NCI-H226 (cell line): ENCODE results near the gene RNF213.
"Not testable (repeated sequence)": the region's sequence is repeated elsewhere in the genome, so short reads cannot be mapped to it uniquely, and the experiment has no call there.

ENCODE experiments used
- DNase-seq: peaks from one replicate; pipeline ENCODE4 v3.0.0-alpha.2; 2015

RNF213 gene

DNA sequence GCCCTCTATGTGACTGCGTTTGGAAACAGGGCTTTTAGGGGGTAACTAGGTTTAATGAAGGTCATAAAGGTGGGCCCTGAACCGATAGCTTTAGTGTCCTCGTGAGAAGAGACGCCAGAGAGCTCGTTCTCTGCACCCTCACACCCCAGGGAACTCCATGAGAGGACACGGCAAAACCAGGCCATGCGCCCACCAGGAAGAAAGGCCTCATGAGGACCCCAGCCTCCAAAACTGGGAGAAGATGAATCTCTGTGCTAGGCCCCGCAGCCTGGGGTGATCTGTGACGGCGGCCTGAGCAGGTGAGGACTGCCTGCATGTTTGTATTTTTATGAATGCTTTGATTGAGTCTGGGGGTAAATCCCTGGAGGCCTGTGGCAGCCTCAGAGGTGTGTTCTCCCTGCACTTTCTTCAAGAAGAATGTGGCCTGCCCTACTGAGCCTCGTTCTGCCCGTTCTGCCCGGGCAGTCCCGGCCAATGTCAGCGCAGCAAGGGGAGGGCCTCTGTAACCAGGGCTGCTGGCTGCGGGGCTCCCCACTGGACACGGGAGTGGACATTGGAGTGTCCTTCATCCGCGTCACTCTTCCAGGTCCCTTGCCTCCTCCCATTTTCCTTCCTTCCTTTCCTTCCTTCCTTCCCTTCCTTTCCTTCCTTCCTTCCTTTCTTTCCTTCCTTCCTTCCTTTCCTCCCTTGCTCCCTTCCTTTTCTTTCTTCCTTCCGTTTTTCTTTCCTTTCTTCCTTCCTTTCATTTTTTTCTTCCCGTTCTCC, 6.8 kb upstream of the RNF213 start:
- DNase-seq: no peak

DNA sequence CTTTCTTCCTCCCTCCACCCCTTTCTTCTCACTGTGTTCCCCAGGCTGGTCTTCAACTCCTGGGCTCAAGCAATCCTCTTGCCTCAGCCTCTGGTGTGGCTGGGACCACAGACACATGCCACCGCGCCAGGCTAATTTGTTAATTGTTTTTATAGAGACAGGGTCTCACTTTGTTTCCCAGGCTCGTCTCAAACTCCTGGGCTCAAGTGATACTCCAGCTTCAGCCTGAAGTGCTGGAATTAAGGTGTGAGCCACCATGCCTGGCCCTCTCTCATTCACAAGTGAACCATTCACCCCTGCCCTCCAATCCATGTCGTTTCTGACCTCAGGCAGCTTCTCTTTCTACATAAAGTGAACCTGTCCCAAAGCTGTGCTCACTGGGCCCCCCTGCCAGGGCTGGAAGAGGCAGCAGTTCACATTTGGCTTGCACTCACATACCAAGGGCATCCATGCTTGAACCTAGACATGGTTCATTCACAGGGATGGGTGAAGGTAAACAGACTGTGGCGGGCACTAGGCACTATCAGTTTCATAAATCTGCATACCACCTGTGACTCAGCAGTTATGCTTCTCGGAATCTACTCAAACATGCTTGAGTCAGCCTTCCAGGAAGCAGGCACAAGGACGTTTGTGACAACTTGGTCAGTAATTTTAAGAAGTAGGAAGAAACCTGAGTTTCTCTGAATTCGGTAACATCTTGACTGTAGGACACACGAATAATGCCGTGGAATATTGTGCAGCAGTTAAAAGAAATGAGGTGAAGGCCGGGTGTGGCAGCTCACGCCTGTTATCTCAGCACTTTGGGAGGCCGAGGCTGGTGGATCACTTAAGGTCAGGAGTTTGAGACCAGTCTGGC, 6.0 kb upstream of the RNF213 start:
- peak; percentile 63 for DNase-seq

DNA sequence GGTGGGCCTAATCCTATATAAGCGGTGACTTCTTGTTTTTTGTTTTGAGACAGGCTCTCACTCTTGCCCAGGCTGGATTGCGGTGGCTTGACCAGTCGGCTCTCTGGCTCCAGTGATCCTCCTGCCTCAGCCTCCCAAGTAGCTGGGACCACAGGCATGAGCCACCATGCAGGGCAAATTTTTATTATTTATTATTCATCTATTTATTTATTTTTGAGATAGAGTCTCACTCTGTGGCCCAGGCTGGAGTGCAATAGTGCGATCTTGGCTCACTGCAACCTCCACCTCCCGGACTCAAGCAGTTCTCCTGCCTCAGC, 4.7 kb upstream of the RNF213 start:
- no peak for DNase-seq

DNA sequence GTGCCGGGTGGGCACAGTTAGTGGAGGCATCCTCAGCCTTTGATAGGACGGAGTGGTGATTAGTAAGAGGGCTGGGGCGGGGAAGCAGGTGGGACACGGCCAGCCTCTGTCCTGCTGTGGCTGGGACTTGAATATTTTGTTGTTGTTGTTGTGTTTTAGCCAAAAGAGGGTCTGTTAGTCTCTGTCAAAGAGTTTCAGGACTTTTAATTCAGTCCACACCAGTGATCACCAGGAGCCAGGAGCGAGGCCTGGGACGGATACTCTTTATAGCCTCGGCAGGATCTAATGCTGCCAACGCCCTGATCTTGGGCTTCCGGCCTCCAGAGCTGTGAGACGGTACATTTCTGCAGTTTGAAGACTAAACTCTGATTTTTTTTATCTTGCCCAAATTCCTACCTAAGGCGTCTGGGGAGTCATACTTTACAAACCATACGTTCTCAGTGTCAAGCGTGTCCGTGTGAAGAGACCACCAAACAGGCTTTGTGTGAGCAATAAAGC, 2.9 kb upstream of the RNF213 start:
- no peak for DNase-seq

DNA sequence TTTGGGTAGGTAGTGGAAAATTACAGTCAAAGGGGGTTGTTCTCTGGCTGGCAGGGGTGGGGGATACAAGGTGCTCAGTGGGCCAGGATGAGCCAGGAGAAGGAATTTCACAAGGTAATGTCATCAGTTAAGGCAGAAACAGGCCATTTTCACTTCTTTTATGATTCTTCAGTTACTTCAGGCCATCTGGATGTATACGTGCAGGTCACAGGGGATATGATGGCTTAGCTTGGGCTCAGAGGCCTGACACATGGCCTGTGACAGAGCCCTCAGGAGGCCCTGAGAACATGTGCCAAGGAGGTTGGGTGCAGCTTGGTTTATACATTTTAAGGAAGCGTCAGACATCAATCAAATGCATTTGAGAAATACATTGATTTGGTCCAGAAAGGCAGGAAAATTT, 2.4 kb upstream of the RNF213 start:
- DNase-seq: not testable (repeated sequence)

DNA sequence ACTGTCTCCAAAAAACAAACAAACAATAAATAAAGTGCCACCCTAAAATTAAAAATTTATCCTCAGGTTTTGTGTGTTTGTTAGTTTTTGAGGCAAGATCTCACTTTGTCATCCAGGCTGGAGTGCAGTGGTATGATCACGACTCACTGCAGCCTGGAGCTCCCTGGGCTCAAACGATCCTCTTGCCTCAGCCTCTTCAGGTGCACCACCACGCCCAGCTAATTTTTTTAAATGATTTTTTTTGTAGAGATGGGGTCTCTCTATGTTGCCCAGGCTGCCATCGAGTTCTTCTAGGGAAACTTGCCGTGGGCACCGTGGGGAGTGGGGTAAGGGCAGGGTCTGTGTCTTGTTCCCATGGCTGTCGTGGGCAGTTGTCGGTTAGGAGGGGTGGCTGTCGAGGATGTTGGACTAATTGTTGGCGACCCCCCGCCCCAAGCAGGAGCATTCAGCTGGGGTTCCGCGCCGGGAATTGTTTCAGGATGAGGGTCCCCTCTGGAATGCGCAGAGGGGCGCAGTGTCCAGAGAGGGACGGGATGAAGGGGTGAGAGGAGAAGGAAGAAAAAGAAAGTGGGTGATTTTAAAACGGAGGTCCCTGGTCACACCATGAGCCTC, 1.1 kb upstream of the RNF213 start:
- no peak for DNase-seq

DNA sequence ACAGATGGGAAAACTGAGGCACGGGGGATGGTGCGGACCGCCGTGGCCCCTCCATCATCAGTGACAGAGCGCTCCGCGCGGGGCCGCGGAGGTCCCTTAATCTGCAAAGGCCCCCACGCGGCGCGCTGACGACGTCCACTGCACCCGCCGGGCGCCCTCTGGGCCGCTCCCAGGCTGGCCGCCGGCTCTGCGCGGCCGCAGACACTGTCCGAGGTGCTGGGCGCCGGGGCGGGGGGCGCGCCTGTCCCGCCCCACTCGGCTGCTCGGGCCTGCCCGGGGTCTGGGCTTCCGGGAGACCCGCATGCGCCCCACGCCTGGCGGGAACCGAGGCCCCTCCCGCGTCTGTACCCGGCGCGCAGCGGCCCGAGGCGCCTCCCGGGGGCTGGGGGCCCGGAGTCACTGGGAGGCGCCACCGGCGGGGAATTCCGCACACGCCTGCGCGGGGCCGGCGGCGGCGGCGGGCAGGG, 550 bp upstream of the RNF213 start:
- peak; percentile 74 for DNase-seq

DNA sequence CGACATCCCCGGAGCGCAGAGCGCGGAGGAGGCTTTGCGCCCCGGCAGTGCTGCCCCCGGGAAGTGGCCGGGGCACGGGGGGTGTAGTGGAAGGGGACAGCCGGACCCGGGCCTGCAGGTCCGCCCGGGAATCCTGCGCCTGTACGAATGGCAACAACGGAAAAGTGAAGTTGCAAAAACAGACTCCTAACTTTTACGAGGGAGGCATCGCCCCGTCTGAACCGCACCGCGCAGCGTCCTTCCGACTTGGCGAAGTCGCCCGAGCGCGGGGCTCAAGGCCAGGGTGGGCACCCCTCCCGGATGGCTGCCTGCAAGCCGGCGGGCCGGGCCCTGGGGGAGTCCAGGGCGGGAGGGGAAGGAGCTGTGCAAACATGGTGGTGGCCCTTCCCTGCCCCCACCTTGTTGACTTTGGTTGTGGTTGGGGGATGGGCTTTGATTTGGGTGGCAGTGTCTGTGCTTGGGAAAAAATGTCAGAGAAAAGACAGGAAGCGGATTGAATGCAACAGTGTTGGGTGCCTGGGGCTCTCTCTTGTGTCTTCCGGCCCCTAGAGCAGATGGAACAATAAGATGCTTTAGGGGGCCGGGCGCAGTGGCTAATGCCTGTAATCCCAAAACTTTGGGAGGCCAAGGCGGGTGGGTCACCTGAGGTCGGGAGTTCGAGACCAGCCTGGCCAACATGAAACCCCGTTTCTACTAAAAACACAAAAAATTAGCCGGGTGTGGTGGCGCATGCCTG, 675 bp downstream of the RNF213 start:
- DNase-seq: peak; percentile 6

DNA sequence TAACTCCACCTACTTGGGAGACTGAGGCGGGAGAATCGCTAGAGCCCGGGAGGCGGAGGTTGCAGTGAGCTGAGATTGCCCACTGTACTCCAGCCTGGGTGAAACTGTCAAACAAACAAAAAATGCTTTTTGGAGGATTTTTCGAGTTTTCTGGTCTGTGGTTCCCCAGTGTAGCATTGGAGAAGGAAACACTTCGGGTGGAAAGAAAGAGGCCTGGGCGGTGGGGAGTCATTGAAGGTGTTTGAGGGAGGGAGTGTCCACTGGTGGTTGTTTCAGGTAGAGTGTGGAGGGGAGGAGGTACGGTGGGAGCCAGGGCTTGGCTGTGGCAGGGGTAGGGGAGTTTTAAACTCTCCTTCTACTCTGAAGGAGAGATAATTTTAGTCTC, 1.2 kb downstream of the RNF213 start:
- DNase-seq: no peak

DNA sequence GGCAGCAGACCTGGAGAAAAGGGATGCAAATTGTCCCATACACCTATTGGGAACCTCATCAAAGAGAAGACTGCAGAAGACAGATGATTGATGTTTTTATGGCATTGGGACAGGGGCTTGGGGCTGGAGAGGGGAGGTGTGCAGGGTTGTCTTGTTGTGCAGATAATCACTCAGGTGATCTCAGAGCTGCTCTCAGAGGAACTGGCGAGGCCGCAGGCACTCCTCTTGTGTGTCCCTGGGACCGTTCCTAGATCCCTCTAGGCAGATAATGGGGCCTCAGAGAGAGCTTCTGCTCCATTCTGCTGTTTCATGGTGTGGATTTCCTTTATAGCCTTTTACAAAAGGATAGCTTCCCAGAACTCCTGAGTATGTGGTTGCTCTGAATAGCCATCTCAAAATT, 1.6 kb downstream of the RNF213 start:
- DNase-seq: no peak

DNA sequence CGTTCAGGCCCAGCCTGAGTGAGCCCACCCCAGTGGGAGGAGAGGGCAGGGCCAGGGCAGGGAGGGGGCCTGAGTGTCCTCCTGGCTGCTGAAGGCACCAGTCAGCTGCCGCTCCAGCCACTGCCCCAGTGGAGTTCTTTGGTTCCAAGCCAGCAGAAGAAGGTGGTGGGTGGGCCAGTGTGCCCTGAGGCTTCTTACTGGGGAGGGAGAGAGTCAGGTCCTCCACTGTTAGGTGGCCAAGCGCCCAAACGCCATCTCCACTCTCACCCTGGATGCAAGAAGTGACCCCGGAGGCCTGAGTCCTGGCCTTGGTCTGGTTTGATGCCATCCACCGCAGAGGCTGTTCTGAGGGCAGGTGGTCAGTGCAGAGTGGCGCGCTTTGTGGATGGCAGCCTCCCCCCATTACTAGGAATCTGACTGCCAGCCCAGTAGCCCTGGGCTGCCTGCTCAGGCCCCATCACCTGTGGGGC, 2.2 kb downstream of the RNF213 start:
- DNase-seq: no peak

DNA sequence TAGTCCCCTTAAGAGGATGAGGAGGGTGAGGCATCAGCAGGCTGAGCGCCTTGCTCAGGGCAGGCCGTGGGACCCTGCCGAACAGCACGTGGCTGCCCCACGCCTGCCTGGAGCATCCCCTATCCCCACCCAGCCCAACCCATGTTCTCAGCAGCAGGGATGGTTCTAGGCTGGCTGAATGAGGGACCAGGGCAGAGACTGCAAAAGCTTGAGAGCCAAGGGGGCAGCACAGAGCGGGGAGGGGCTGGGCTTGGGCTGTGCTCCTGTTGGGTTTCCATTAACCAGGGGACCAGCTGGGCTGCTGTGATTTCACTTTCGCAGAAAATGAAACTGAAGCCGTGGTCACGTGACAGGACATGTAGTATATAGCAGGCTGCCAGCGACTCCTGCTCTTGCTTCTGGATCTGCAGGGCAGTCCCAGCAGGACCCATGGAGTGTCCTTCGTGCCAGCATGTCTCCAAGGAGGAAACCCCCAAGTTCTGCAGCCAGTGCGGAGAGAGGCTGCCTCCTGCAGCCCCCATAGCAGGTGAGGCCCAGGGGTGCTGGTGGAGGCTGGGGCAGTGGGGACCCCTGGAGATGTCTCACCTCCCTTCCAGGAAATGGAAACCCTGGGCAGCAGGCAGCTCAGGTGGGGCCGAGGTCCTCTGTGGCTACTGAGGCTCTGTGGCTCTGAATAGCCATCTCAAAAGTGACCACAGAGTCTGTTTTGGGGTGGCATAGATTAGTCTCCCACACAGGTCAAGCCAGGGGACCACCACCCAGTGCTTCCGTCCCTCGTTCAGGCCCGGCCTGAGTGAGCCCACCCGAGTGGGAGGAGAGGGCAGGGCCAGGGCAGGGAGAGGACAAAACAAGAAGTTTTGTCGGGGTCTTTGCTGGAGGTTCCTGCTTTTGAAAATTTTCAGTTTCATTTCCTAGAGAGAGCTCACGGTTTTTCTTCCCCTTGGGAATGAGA, 2.9 kb downstream of the RNF213 start:
- DNase-seq: no peak

DNA sequence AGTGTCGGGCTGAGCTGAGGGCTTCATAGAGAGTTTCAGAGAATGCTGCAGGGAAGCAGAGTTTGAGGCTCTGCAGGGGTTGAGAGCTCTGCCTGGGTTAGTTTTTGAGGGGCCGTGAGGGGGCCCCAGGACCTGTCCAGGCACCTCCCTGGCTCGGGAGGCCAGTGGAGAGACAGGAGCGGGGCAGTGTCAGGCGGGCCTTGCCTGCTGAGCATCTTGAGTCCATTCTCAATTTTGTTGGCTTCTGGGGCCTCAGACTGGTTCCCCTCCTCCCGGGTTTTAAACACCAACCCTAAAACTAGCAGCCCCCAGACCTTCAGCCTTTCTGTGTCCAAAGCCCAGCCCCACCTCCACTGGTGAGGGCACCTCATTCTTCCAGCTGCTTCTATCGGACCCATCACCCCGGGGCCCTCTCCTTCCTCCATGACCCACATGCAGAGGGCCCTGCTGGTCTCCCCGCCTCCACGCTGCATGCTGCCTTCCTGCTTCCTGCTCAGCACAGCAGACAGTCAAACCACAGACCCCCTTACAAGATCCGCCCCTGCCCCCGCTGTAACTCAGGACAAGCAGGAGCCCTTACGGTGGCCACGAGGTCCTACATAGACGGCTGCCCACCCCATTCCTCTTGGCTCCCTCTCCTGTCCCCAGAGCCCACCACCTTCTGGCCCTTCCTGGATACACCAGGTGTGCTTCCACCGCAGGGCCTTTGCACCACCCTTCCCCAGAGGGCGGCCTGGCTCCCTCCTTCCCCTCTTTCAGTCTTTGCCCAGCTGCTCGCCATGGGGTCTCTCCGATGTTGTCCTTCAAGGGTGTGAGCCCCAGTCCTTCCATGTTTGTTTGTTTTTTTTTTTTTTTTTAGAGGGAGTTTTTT, 3.8 kb downstream of the RNF213 start:
- DNase-seq: no peak

DNA sequence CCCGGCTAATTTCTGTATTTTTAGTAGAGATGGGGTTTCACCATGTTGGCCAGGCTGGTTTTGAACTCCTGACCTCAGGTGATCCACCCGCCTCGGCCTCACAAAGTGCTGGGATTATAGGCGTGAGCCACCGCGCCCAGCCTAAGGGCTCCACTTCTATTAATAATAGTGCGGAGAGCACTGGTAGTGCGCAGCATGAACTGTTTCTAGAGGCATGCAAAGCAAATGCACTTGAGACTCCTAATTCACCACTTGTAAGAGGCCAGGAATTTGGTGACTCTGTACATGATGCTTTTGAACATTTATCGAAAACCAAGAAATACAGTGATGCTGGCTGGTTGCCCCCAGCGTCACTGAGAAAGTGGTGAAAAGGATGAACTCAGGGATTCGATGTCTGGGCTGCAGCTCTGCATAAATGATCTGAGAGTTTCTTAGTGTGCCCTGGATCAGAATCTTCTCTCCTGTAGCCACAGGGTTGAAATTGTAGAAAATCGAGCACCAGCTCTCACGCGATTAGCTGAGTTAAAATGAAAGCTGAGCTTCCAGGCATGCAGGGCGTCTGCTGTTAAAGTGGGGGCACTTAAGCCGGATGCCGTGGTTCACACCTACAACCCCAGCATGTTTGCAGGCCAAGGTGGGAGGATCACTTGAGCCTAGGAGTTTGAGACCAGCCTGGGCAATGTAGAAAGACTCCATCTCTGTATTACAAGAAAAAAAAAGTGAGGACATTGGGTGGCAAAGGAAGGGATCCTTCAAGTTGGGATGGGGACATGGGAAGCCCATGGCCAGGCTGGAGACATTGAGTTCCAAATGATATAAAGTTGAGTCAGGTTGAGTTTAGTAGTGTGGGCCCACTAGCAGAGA, 4.8 kb downstream of the RNF213 start:
- no peak for DNase-seq

DNA sequence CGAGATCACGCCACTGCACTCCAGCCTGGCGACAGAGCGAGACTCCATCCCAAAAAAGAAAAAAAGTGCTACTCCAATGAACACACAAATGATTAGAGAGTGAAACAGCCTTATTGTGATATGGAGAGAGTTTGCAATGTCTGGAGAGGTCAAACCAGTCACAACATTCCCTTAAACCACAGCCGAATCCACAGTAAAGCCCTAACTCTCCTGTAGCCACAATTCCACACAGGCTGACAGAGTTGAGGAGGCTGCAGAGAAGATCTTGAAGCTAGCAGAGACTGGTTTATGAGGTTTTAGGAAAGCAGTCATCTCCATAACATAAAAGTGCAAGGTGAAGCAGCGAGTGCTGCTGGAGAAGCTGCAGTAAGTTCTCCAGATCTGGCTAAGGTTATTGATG, 6.7 kb downstream of the RNF213 start:
- no peak for DNase-seq

DNA sequence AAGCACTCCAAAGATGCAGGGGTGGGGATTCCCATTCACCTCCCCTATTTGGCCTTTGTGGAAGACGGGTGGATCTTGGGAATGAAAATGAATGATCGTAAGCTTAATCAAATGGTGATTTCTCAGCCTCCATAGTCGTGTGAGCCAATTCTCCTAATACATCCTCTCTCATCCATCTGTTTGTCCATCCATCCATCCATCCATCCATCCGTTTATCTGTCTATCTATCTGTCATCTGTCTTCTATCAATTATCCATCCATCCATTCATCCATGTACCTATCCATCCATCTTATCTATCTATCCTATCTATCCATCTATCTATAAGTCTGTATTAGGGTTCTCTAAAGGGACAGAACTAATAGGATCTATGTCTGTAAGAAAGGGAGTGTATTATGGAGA, 7.8 kb downstream of the RNF213 start:
- DNase-seq: no peak

DNA sequence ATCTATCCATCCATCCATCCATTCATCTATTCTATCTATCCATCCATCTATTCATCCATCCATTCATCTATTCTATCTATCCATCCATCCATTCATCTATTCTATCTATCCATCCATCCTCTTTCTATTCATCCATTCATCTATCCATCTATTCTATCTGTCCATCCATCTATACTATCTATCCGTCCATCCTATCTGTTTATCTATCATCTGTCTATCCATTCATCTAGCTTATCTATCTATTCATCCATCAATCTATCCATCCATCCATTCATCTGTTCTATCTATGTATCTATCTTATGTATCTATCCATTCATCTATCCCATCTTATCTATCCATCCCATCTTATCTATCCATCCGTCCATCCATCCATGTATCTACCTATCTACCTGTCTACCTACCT, 8.8 kb downstream of the RNF213 start:
- no peak for DNase-seq

DNA sequence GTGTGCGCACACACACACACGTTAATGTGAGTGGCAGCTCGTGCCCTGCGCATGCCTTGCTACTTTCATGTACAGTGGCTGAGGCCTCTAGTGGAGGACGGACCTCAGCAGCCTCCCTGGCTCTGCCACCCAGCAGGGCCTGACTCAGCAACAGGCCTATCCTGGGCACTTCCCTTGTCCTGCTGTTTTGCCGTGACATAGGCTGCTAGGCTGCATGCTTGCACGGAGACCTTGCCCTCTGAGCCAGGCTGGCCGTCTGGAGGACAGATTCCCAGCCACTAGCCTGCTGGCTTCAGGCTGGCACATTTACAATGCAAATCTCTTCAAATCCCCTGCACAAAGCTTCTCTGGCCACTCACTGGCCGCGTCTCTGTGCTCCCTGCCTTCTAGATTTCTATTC, 9.5 kb downstream of the RNF213 start:
- DNase-seq: no peak

DNA sequence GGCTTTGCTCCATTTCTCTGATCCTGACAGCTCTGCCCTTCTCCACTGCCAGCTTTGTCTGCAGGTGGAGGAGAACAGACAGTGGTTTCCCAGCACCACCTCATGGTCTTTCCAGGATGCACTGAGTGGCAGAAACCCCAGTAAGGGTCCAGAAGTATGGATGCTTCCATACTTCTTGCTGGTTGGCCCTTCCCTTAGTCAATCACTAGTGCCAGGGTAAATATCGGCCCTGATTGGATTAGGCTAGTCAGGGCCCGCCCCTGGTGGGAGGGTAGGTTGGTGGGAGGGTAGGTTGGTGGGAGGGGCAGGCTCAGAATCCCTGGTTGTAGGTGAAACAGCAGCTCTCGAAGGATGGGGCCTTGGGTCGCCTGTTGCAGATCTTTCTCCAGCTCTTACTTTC, 10.2 kb downstream of the RNF213 start:
- DNase-seq: peak; percentile 16

DNA sequence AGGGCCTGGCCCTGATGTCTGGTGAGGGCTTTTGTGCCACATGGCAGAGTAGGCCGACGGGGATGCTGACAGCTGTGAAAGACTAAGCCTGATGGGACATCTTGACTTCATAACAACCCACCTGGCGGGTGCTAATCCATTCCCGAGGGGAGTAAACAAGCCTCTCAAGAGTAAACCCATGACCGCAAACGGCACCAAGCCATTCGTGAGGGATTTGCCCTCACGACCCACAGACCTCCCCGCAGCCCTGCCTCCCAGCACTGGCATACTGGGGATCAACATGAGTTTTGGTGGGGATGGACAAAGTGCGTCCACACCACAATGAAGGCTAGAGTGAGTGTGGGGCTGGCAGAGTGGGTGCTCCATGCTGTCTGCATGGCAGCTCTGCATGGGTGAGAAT, 11.7 kb downstream of the RNF213 start:
- no peak for DNase-seq
